KOPT-K1 (cell line): Measurements from ENCODE around the gene WDR33.
A peak's percentile ranks its signal among the peaks of the same experiment; 100 is the strongest.

Source experiments
- H3K27ac ChIP-seq: fragments of 200-600 bp; sonication (generic); 2 replicates; pipeline ENCODE4 v1.5.1; 2016; ENCODE audit warnings: antibody characterized with exemption, mild to moderate bottlenecking, low read depth, low read length; ENCODE audit not compliant: poor library complexity, severe bottlenecking
- H3K36me3 ChIP-seq: fragments of 200-600 bp; sonication (generic); 2 replicates; pipeline ENCODE4 v1.5.1; 2017; ENCODE audit warnings: antibody characterized with exemption, mild to moderate bottlenecking, low read length, moderate library complexity; ENCODE audit not compliant: insufficient read depth
- H3K9me3 ChIP-seq: fragments of 200-600 bp; sonication (generic); 2 replicates; pipeline ENCODE4 v1.5.1; 2017; ENCODE audit warnings: antibody characterized with exemption, low read length, mild to moderate bottlenecking; ENCODE audit not compliant: insufficient read depth, poor library complexity, severe bottlenecking

Gene WDR33

GRCh38 chr2:127704641-127705390 lies 106.2 kb downstream of the WDR33 start:
- Histone ChIP-seq H3K9me3 (no peaks in the 10 kb centered on the region), H3K27ac (no peak overlapping the region), H3K36me3 (peaks cover 63% of the 10 kb centered on the region)

GRCh38 chr2:127703282-127703681 lies 107.7 kb downstream of the WDR33 start:
- Histone ChIP-seq H3K27ac (no peak overlapping the region), H3K9me3 (no peaks in the 10 kb centered on the region), H3K36me3 (peaks cover 49% of the 10 kb centered on the region)

- H3K36me3 ChIP-seq = peaks cover 41% of the 10 kb centered on the region
- peak overlapping the region; percentile 92 for H3K27ac ChIP-seq
- no peaks in the 10 kb centered on the region for H3K9me3 ChIP-seq
Observed at GRCh38 chr2:127702395-127703009, 108.5 kb downstream of the WDR33 start.

GRCh38 chr2:127701651-127702394 lies 109.1 kb downstream of the WDR33 start:
- peaks cover 36% of the 10 kb centered on the region for H3K36me3 ChIP-seq
- no peaks in the 10 kb centered on the region for H3K9me3 ChIP-seq
- H3K27ac ChIP-seq = peak overlapping the region; percentile 92

GRCh38 chr2:127701193-127701650 lies 109.7 kb downstream of the WDR33 start, which contains the start of gene SFT2D3:
Gene SFT2D3 (plus strand): TSS chr2:127701497. CDS start chr2:127701529, 32 bp downstream.
- no peaks in the 10 kb centered on the region for H3K9me3 ChIP-seq
- peak within 1 kb of the TSS; percentile 92 for H3K27ac ChIP-seq
- H3K36me3 ChIP-seq = peaks cover 30% of the 10 kb centered on the region

GRCh38 chr2:127700527-127701192 lies 110.3 kb downstream of the WDR33 start:
- peaks cover 25% of the 10 kb centered on the region for H3K36me3 ChIP-seq
- no peaks in the 10 kb centered on the region for H3K9me3 ChIP-seq
- H3K27ac ChIP-seq = peak overlapping the region; percentile 92

GRCh38 chr2:127698553-127699355 lies 112.2 kb downstream of the WDR33 start:
- Histone ChIP-seq H3K27ac (no peak overlapping the region), H3K9me3 (no peaks in the 10 kb centered on the region), H3K36me3 (peaks cover 8% of the 10 kb centered on the region; the same call in 1 of the 2 replicates)

- Histone ChIP-seq H3K36me3 (no peaks in the 10 kb centered on the region), H3K27ac (no peak overlapping the region), H3K9me3 (no peaks in the 10 kb centered on the region)
Observed at GRCh38 chr2:127697482-127698180, 113.3 kb downstream of the WDR33 start.

- Histone ChIP-seq H3K36me3 (no peaks in the 10 kb centered on the region), H3K27ac (no peak overlapping the region), H3K9me3 (peaks cover 12% of the 10 kb centered on the region)
Observed at GRCh38 chr2:127695491-127696472, 115.2 kb downstream of the WDR33 start.

GRCh38 chr2:127694986-127695385 lies 116.0 kb downstream of the WDR33 start:
- Histone ChIP-seq H3K27ac (no peak overlapping the region), H3K9me3 (peaks cover 20% of the 10 kb centered on the region), H3K36me3 (no peaks in the 10 kb centered on the region)

GRCh38 chr2:127690696-127691095 lies 120.3 kb downstream of the WDR33 start:
- no peaks in the 10 kb centered on the region for H3K36me3 ChIP-seq
- no peak overlapping the region for H3K27ac ChIP-seq
- H3K9me3 ChIP-seq = peaks cover 48% of the 10 kb centered on the region

GRCh38 chr2:127688405-127688804 lies 122.6 kb downstream of the WDR33 start:
- Histone ChIP-seq H3K36me3 (no peaks in the 10 kb centered on the region), H3K9me3 (peaks cover 48% of the 10 kb centered on the region), H3K27ac (no peak overlapping the region)
